ENCODE results near the gene RPP25L. TPM values are rescaled to one million over a fixed set of nuclear protein-coding genes. Genes with fewer than 3 reads are reported as not detected.

The RPP25L gene
- total RNA-seq, 1 experiment from 2014 or later: 51.1 TPM

DNA sequence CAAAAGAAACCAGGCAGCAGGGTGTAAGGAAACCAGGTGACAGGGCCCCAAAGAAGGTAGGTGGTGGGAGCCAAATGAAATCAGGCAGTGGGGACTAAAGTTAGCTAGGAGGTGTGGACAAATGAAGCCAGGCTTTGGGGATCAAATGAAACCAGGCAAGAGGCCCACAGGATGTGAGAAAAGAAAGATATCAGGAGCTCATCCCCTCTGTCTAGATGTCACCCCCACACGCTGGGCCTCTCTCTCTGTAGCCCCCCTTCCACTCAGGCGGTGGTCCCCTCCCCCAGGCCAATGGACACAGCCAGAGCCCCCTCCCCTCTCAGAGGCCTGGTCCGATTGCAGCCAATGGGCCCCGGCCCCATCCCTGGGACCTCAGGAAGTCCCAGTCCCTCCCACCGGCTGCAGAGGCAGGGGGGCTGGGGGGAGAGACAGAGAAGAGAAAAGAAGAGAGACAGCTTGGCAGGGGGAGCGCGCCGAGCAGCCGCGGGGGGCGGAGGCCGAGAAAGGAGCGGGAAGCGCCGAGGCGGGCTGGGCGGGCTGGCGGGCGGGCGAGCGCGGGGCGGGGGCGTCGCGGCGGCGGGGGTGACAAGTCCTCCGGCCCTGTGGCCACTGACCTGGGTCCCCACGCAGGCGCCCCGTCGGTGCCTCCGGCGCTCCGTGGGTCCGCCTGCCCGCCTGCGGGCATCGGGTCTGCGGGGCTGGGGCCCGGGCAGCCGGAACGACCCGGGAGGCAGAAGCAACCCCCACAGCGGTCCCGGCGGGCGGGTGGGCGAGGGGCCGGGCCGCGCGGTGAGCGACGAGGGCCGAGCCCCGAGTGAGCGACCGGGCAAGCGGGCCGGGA is 34.3 kb downstream of the RPP25L start:
- no TSS peak for BruUV-seq (replicated peaks)
- DNase-seq (ENCODE audit: low read depth, low spot score) (no peak), ATAC-seq (no peak)
- Histone ChIP-seq H3K36me3 (ENCODE audit: control insufficient read depth in 1 of 2, insufficient read depth in 2 of 2, low read length in 2 of 2) (no peaks in the 10 kb centered on the region), H3K9me3 (ENCODE audit: control insufficient read depth in 1 of 2, insufficient read depth in 1 of 2, low read depth in 1 of 2, low read length in 2 of 2) (no peaks in the 10 kb centered on the region), H4K20me1 (ENCODE audit: insufficient read depth) (no peaks in the 10 kb centered on the region), H2AFZ (ENCODE audit: low read depth, low read length, poor library complexity, severe bottlenecking) (no peak overlapping the region), H3K4me3 (replicated peaks in 1 of 2; ENCODE audit: low read depth in 1 of 2, low read length in 2 of 2) (no peak overlapping the region), H3K79me2 (ENCODE audit: insufficient read depth, low read length) (no peaks in the 10 kb centered on the region), H3K4me2 (ENCODE audit: low read length) (no peak overlapping the region), H3K27me3 (ENCODE audit: insufficient read depth, low read length) (no peaks in the 10 kb centered on the region), H3K4me1 (ENCODE audit: control insufficient read depth in 1 of 2, insufficient read depth in 2 of 2, low read length in 2 of 2) (no peaks in the 10 kb centered on the region), H3K9me2 (ENCODE audit: insufficient read depth) (no peaks in the 10 kb centered on the region), H3K27ac (ENCODE audit: low read depth, low read length) (no peak overlapping the region), H3K9ac (ENCODE audit: low read length) (no peak overlapping the region)
- ChIA-PET RAD21 (ENCODE audit: low non-redundant PET in 1 of 2, low total read pairs in 2 of 2, uncharacterized antibody in 2 of 2, unreplicated experiment in 2 of 2) (no interaction called here), CTCF (no interaction called here), POLR2A (no interaction called here)
- intact Hi-C loops (cut with micrococcal nuclease): no loop called here
- no peak for TF ChIP-seq EGR1 (IDR thresholded peaks at IDR 0.05; ENCODE audit: low read depth)
- no peak for TF ChIP-seq JUND (IDR thresholded peaks at IDR 0.05)
- TF ChIP-seq ZFX (IDR thresholded peaks at IDR 0.05): no peak
- TF ChIP-seq, protein P1, sequence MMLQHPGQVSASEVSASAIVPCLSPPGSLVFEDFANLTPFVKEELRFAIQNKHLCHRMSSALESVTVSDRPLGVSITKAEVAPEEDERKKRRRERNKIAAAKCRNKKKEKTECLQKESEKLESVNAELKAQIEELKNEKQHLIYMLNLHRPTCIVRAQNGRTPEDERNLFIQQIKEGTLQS (IDR thresholded peaks at IDR 0.05): no peak
- TF ChIP-seq CBX3 (IDR thresholded peaks at IDR 0.05; ENCODE audit: low read depth): no peak
- TF ChIP-seq RAD21 (IDR thresholded peaks at IDR 0.05; ENCODE audit: low read depth): no peak
- TF ChIP-seq ELF1 (IDR thresholded peaks at IDR 0.05; ENCODE audit: borderline replicate concordance, low read depth): no peak
- TF ChIP-seq SIN3A (IDR thresholded peaks at IDR 0.05; ENCODE audit: low read depth): no peak
- TF ChIP-seq, protein P2, sequence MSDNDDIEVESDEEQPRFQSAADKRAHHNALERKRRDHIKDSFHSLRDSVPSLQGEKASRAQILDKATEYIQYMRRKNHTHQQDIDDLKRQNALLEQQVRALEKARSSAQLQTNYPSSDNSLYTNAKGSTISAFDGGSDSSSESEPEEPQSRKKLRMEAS (IDR thresholded peaks at IDR 0.05): no peak
- TF ChIP-seq FOSL1 (IDR thresholded peaks at IDR 0.05; ENCODE audit: low read depth): no peak
- no peak for TF ChIP-seq SRF (IDR thresholded peaks at IDR 0.05; ENCODE audit: low read depth)
- no peak for TF ChIP-seq POLR2A (IDR thresholded peaks at IDR 0.05; ENCODE audit: borderline replicate concordance, extremely low read depth, insufficient read depth, insufficient read length)
- no peak for TF ChIP-seq EZH2 (IDR thresholded peaks at IDR 0.05)
- TF ChIP-seq YY1 (IDR thresholded peaks at IDR 0.05; ENCODE audit: extremely low read depth, insufficient replicate concordance, low read depth, low read length): no peak

All from HCT116 (cell line).